ENCODE data around the gene CCND2.
"Not testable (repeated sequence)": the region's sequence is repeated elsewhere in the genome, so short reads cannot be mapped to it uniquely, and the experiment has no call there.

The CCND2 gene

DNA sequence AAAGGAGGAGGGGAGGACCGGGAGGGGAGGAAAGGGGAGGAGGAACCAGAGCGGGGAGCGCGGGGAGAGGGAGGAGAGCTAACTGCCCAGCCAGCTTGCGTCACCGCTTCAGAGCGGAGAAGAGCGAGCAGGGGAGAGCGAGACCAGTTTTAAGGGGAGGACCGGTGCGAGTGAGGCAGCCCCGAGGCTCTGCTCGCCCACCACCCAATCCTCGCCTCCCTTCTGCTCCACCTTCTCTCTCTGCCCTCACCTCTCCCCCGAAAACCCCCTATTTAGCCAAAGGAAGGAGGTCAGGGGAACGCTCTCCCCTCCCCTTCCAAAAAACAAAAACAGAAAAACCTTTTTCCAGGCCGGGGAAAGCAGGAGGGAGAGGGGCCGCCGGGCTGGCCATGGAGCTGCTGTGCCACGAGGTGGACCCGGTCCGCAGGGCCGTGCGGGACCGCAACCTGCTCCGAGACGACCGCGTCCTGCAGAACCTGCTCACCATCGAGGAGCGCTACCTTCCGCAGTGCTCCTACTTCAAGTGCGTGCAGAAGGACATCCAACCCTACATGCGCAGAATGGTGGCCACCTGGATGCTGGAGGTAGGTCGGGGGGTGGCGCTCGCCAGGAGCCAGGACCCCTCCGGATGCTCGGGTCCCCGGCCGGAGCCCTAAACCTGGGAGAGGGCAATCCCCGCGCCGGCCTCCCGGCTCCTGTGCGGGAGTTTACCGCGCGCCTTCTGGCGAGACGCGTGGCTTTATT is at the start of gene CCND2:
TSS of gene CCND2 (plus strand) at position 111 of the 744 bp plus-strand sequence. CDS start at position 390, 279 bp downstream.
- no peak for DNase-seq

DNA sequence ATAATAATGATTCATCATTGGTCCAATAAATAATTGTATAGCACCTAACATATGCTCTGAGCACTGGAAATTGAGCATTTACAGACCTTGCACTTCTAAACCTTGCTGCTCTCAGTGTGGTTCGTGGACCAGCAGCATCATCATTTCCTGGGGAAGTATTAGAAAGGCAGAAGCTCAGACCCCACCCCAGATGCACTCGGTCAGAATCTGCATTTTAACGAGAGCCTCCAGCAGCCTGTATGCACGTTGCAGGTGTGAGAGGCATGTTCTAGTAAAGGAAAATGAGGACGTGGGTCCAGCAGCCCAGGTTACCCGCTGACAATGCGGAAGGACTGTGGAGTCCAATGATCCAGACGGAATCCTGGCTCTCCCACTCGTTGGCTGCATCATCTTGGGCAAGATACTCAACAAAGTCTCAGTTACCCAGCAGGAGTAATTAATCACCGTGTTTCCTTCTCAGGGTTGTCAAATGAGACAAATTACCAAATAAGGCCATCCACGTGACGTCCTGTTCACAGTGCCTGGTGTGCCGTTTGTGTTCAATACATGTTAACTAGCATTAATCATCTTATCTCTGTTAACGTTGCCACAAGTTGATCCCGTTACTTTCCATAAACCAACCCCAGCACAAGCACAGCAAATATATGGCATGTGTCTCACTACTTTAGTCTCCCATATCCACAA is 49.2 kb upstream of the CCND2 start:
- DNase-seq, result no peak

DNA sequence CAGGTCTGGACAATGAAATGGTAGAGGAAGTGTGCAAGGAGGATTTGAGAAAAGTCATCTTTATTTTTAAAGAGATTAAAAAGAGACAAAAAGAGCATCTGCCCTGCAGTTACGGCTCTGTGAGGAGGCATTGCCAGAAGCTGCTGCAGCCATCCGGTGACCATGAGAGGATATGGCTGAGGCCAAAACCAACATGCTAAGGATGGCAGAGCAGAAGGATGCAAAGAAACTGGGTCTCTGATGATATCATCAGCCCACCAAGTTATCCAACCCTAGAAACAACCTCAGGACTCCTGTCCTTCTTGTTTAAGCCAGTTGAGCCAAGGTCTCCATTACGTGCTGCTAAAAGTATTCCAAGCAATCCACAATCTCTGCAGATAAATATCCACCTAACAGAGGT is 48.0 kb upstream of the CCND2 start:
- no peak for DNase-seq

DNA sequence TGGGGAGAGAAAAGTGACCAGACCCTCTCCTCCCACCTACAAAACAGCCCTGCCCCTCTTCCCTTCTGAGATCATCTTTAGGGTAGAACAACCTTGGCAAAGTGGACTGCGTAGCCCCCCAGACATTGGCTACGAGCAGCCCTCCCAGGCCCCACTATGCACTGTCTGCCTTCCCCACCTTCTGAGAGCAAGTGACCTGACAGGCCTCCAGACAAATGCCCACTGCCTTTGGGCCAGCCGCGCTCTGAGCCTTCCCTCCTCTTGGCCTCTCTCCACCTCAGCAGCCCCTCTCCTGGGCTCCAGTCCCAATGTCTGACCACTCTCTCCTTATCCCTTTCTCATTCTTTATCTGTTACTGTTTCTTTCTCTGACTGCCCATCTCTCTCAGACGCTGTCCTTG is 46.5 kb upstream of the CCND2 start:
- no peak for DNase-seq

DNA sequence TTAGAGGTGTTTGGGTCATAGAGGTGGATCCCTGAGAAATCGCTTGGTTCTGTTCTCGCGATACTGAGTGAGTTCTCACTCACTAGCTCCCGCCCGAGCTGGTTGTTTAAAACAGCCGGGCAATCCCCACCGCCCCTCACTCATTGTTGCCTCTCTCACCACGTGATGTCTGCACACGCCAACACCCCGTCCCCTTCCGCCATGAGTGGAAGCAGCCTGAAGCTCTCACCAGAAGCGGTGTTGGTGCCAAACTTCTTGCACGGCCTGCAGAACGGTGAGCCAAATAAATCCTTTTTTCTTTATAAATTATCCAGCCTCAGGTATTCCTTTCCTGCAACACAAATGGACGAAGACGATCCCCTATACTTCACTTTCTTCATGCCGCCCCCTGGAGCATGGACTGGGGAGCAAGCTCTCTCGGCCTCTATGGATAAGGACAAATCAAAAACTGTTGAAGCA is 45.4 kb upstream of the CCND2 start:
- DNase-seq, result no peak

DNA sequence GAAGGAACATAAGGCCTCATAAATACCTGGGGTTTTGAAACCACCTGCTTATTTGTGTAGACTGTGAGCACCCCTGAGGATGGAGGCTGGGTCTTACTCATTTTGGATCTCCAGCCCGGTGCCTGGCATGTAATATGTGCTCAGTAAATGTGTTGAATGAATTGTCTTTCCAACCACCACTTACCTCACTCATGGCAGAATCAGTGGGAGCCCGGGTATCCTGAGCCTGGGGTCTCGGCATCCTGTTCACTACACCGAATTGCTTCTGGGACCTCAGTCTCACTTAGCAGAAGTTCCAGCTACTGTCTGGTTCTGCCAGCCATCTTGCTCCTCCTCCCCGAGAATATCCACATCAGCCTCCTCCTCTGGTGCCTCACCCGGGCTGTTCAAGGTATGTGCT is 43.0 kb upstream of the CCND2 start:
- no peak for DNase-seq

DNA sequence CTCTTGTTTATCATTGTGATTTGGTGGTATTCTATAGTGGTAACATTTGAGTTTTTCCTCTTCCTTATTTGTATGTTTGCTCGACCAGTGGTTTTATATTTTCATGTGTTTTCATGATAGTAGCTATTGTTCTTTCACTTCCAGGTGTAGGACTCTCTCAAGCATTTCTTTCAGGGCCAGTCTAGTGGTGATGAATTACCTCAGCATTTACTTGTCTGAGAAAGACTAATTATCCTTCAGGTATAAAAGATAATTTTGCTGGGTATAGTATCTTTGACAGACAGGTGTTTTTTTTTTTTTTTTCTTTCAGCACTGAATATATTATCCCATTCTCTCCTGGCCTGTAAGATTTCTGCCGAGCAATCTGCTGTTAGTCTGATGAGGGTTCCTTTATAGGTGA is 35.0 kb upstream of the CCND2 start:
- DNase-seq, result no peak

DNA sequence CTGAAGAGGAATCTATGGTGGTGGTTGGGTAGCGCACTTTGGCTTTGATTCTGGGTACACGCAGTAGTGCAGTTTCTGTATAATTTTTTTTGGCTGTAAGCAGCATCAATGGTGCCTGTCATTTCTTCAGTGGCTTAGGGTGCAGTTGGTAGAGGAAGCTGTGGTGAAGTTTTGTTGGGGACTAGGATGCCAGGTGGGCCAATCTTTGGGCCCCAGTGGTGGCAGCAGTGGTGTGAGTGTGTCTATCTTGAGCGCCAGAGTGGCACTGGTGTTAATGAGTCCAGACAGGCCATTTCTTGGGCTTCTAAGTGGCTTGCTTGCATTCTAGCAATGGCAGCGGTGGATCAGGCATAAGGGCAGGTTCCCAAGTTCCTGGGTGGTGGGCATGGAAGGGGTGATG is 33.8 kb upstream of the CCND2 start:
- no peak for DNase-seq

DNA sequence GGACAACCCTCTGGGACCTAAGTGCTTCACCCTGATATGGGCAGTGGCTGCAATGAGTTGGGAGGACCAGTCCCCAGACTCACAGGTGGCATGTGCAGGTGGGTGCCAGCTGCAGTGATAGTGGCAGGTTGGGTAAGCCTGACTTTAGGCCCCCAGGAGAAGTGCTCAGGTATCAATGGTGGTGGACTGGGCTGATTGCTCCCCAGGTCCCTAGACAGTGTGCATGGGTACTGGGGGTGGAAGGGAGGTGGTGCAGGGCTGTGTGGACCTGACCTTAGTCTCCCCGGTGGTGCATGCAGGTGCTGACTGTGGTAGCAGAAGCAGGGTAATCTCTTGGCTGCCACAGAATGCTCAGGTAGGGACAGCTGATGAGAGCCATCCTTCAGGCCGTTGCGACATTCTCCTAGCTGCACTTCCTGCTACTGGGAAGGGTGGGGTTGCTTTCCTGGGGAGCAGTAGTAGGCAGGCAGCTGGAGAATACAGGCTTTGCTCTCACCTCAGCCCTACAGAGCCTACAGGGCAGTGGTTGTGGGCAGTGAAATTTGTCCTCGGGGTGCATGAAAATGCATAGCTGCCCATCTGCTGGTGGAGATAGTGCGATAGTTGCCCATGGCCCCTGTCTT is 33.3 kb upstream of the CCND2 start:
- no peak for DNase-seq

DNA sequence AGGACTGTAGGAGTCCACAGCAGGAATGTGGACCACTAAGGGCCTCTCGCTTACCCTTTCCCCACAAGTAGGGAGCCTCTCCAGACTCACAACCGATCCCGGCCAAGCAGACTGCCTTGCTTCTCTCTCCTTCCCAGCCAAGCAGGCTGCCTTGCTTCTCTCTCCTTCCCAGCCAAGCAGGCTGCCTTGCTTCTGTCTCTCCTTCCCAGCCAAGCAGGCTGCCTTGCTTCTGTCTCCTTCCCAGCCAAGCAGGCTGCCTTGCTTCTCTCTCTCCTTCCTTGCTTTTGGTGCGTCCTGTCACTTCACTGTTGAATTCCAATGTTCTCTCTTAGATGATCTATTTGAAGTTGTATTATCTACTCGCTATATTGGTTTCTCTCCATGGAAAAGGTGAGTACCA is 32.6 kb upstream of the CCND2 start:
- DNase-seq, result no peak

DNA sequence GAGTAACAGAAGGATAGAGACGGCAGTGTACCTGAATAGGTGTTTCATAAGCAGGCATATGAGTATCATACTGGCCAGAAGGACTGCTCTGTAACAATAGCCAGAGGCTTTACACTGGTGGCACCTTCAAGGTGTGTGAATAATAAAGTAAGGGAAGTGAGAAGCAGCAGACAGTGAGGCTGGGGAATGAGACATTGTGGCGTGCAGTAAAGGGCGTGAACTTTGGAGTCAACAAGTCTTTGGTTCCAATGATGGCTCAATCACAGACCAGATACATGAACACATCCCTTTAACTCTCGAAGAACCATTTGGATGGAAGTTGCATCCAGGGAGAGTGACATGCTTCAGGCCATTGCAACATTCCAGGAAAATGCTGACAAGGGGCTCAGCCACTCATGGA is 32.0 kb upstream of the CCND2 start:
- no peak for DNase-seq

DNA sequence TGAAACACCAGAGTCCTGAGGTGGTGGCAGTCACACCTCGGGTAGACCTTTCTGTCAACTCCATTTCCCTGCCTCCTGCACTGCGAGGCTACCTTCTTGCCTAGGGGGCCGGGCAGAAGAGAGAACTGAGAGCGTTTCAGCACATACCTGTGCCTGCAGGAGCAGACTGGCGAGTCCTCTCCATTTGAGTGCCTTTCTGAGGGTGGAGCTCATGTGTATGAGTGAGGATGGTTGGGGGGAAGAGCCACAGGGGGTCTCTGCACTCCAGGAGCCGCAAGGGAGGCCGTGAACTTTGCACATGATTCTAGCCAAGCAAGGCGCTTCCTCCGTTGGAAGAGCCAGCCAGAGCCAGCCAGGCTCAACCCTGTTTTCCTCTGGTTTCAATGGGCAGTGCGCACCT is 31.0 kb upstream of the CCND2 start:
- DNase-seq, result no peak

DNA sequence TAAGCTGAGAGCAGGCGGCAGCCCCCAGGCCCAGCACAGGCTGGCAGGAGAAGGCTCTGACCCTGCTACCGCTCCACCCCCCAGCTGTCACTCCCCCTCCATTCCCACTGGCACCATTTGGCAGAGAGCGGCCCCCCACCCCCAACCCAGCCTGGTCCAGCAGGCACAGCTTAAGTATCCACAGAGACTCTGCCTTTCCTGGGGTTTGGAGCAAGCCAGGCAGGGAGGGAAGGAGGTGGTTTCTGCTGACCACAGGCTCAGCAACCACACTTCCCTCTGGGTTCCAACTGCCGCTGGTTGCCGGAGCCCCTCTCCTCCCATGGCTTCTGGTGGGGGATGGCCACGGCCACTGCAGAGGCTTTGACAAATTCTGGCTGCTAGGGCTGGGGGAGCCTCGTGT is 30.5 kb upstream of the CCND2 start:
- no peak for DNase-seq

DNA sequence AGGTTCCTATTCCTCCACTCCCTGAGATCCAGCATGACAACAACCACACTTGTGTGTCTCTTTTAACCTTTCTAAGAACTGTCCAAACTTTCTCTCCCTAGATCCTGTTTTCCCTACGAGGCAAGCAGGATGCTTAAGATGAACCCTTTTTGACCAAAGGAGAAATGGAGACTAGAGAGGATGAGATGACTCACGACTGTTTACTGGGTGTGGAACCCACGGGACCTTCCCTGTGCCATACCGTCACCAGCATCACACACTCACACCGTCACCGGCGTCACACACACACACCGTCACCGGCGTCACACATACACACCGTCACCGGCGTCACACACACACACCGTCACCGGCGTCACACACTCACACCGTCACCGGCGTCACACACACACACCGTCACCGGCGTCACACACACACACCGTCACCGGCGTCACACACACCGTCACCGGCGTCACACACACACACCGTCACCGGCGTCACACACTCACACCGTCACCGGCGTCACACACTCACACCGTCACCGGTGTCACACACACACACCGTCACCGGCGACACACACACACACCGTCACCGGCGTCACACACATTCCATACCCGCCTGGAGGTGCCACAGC is 30.0 kb upstream of the CCND2 start:
- DNase-seq, result not testable (repeated sequence)

DNA sequence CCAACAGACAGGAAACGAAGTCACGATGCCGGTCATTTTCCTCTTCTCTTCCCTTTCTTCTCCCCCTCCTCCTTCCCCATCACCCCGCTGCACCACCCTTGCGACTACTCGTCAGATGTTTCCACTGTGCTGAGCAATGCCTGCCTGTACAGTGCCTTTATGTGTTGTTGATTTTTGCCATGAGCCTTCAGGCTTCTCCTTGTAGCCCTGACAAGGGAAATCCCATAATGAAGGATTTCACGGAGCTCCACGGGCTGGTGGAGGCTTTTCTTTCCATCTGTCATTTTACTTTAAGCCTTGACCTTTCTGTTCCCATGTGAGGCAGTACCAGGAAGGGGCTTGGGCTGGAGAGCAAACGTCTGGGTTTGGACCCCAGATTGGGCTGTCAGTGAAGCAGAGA is 28.7 kb upstream of the CCND2 start:
- DNase-seq, result no peak

DNA sequence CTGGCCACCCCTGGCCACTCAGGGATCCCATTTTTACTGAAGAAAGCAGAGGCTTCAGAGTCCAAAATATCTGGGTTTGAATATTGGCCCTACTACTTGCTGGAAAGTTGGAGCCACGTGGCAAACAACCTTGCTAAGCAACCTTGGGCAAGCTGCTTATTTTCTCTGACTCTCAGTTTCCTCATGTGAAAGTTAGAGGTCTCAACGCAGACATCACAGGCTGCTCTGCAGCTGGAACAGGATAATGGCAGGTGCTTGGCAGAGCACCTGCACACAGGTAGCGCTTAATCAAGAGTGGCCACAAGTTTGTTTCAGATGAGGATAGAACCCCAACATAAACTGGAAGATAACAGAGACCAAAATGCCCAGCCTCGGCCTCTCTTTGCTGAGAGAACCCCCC is 28.1 kb upstream of the CCND2 start:
- DNase-seq, result no peak

DNA sequence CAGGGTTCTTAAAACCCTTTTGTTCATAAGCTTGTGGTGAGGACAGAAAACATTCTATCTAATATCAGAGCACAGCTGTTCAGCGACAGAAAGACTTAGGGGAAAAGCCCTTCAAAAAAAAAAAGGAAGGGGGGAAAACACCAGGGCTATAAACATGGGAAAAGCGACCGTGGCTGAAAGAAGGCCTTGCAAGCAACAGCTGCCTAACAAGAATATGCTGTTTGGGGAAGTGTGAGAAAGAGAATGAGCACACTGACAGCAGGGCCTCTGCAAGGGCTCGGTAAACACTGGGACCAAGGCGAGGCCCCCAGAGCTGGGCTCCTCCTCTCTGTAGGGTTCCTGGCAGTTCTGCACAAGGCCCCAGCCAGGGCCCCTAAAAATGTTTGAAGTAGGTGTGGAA is 27.4 kb upstream of the CCND2 start:
- no peak for DNase-seq

DNA sequence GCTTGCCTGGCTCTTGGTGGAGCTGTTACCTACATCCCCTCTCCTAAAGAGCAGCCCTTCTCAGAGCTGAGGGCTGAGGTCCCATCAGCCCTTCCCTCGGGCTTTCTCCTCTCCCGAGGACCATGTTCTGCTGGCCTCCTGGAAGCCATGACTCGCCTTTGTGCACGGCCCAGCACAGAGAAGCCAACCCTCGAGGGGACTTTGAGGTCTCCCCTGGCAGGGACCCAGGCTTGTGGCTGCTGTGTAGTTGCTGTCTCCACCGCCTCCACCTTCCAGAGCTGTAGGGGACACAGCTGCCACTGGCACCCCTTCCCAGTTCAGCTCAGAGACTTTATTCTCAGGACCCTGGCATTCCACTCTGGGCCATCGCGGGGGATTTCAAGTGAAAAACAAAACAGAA is 22.9 kb upstream of the CCND2 start:
- no peak for DNase-seq

DNA sequence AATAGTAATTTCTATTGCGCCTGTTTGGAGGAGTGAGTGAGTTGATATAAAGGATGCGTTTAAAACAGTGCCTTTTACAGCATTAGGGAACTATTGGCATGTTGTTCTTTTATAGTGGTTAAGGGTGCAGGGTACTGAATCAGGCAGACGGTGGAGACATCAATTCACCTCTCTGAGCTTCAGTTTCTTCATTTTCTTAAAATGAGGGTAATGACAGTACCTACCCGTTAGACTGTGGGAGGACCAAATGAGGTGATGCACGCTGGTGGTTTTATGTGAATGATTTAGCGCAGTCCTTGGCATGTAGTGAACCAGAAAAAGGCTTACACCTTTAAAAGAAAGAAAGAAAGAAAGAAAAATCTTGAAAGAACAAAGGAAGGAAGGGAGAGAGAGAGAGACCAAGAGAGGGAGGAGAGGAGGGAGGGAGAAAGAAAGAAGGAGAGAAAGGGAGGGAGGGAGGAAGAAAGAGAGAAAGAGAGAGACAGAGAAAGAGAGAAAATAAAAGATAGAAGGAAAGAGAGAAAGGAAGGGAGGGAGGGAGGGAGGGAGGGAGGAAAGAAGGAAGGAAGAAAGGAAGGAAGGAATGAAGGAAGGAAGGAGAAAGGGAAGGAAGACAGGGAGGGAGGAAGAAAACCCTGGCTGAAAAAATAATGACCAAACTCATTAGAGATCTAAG is 22.2 kb upstream of the CCND2 start:
- no peak for DNase-seq

DNA sequence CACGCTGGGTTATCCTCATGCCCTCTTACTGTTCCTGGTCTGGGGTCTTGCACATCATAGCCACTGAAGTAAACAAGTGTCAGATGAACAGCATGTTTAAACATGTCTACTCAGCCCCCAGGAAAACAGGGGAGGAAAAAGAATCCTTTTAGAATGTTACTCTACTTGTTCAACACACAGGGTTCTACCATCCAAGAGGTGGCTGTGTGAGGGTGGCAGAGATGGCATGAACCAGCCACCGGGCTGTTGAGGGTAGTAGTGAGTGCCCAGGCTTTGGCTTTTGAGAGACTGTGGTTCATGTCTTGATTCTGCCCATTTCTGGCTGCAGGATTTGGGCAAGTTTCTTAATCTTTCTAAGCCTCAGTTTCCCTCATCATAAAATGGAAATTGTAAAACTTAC is 21.6 kb upstream of the CCND2 start:
- no peak for DNase-seq

DNA sequence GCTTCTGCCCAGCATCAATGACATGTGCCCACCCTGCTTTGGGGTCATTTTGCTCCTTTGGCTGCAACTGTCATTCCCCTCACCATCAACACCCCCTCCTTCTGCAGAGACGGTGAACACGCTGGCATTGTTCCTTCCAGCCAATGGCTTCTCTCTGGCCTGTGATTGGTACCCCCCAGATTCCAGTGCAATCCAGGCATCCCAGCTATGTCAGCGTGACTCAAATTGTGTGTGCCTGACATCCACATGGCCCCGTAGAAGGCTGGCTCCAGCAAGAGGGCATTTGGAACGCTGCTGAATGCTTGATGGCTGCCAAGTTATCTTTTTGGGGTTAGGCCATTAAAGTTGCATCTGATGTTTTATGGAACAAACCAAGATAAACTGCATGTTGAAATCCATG is 21.0 kb upstream of the CCND2 start:
- DNase-seq, result no peak

DNA sequence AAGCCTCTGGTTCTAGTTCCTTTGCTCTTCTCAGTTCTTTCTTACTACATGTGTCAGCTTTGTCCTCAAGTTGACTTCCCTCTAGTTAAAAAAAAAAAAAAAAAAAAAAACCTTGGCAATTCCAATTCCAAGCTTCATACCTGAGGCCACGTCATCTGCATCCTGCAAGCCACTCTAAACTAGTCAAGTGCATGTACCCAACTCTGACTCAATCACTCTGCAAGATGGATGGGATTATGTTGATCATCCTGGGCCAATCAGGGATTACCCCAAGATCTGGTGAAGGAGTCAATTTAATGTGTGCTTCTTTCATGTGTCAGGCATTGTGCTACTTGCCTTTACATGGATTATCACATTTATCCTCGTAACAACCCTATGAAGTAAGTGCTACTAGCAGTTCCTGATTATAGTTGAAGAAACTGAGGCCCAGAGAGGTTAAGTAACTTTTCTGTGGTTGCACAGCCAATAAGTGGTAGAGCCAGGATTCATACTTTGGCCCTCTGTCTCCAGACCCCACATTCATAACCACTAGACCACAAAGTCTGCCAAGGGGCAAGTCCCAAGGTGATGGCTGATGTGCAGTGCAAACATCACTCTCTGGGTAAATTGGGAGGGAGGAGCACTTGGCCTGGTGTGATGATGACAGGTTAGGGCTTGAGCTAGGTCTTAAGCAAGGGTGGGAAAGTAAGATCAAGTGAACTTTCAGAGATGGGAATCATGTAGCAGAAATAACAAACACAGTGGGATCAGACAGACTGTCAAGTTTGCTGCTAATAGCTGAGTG is 17.3 kb upstream of the CCND2 start:
- DNase-seq, result no peak
